Fibroblast of lung (primary cell): ENCODE data around the gene RASSF3.

Experiments
- CTCF ChIP-seq, 2 donors: IDR thresholded peaks in 1 of 2; conservative IDR thresholded peaks in 1 of 2; 1 replicate in 1 of 2; 2 replicates in 1 of 2; pipeline ENCODE4 v1.5.1; 2011 to 2012; ENCODE audit warnings: low read length in 2 of 2, control low read depth in 1 of 2, inconsistent platforms in 1 of 2, low read depth in 1 of 2, mild to moderate bottlenecking in 1 of 2
- EZH2 ChIP-seq: IDR thresholded peaks from 2 replicates; pipeline ENCODE4 v1.5.1; 2012; ENCODE audit warnings: low read length, control low read depth, mild to moderate bottlenecking; ENCODE audit errors: missing control alignments

GRCh38 chr12:64707362-64707761 is 97.1 kb downstream of the RASSF3 start:
- no peak for TF ChIP-seq CTCF (conservative IDR thresholded peaks at IDR 0.05 in 1 of 2, IDR thresholded peaks at IDR 0.05 in 1 of 2; ENCODE audit: low read depth in 1 of 2, low read length in 2 of 2)
- TF ChIP-seq EZH2, result no peak
